ENCODE results near the gene CACNA1H.

DNA sequence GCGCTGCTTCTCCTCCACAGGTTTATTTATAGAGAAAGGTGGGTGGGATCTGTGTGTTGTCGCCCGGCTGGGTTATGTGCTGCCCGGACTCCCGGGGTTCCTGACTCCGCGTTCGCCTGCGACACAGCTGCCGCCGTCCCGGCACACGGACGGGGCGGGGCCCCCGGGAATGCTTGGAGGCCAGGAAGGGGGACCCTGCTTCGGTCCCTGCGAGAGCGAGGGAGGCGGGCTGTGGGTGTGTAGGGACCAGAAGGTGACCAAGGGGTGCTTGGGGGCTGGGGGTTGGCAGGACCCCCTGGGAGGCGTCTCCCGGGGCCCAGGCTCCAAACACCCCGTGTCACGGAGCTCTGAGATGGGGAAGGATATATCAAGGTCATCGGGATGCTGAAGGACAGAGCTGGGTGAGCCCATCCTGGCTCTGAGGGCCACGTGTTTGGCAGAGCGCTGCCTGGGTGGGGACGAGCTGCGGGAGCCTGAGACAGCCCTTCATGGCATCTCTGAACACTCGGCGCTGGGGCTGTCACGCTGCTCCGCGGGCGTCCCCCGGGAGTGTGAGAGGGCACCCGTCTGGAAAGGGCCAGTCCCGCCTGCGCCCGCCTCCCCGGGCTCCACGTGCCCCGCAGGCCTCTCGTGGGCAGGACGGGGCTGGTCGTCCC lies 4.2 kb downstream of the CACNA1H start:
- TF ChIP-seq RCOR1 (IDR thresholded peaks at IDR 0.05; ENCODE audit: insufficient replicate concordance, low read length) (no peak), POLR2A (IDR thresholded peaks at IDR 0.05; ENCODE audit: low read depth, low read length) (no peak), FOS (IDR thresholded peaks at IDR 0.05; ENCODE audit: low read depth, low read length) (no peak), NFE2L2 (IDR thresholded peaks at IDR 0.05; ENCODE audit: low read depth, low read length) (no peak), MAFK (IDR thresholded peaks at IDR 0.05; ENCODE audit: low read depth, low read length) (no peak), MAZ (IDR thresholded peaks at IDR 0.05; ENCODE audit: borderline replicate concordance, low read depth, low read length) (no peak), MXI1 (IDR thresholded peaks at IDR 0.05; ENCODE audit: borderline replicate concordance, low read depth, low read length) (no peak), BHLHE40 (IDR thresholded peaks at IDR 0.05; ENCODE audit: low read depth, low read length) (no peak), SMC3 (IDR thresholded peaks at IDR 0.05; ENCODE audit: low read depth, low read length) (no peak), CEBPB (IDR thresholded peaks at IDR 0.05; ENCODE audit: low read depth, low read length) (no peak), RAD21 (IDR thresholded peaks at IDR 0.05; ENCODE audit: low read length) (no peak)
- TF ChIP-seq, protein P1, sequence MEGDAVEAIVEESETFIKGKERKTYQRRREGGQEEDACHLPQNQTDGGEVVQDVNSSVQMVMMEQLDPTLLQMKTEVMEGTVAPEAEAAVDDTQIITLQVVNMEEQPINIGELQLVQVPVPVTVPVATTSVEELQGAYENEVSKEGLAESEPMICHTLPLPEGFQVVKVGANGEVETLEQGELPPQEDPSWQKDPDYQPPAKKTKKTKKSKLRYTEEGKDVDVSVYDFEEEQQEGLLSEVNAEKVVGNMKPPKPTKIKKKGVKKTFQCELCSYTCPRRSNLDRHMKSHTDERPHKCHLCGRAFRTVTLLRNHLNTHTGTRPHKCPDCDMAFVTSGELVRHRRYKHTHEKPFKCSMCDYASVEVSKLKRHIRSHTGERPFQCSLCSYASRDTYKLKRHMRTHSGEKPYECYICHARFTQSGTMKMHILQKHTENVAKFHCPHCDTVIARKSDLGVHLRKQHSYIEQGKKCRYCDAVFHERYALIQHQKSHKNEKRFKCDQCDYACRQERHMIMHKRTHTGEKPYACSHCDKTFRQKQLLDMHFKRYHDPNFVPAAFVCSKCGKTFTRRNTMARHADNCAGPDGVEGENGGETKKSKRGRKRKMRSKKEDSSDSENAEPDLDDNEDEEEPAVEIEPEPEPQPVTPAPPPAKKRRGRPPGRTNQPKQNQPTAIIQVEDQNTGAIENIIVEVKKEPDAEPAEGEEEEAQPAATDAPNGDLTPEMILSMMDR (conservative IDR thresholded peaks at IDR 0.05; ENCODE audit: low read depth, low read length) = no peak
- TF ChIP-seq, protein P2, sequence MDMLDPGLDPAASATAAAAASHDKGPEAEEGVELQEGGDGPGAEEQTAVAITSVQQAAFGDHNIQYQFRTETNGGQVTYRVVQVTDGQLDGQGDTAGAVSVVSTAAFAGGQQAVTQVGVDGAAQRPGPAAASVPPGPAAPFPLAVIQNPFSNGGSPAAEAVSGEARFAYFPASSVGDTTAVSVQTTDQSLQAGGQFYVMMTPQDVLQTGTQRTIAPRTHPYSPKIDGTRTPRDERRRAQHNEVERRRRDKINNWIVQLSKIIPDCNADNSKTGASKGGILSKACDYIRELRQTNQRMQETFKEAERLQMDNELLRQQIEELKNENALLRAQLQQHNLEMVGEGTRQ (IDR thresholded peaks at IDR 0.05; ENCODE audit: low read depth, low read length) = no peak
